ENCODE data around the gene ADARB2. TPM values are rescaled to one million over a fixed set of nuclear protein-coding genes. Genes with fewer than 3 reads are reported as not detected.

Gene ADARB2
- total and polyA plus RNA-seq, 8 donors = 0.34 to 24.7 (median 3.2) TPM

DNA sequence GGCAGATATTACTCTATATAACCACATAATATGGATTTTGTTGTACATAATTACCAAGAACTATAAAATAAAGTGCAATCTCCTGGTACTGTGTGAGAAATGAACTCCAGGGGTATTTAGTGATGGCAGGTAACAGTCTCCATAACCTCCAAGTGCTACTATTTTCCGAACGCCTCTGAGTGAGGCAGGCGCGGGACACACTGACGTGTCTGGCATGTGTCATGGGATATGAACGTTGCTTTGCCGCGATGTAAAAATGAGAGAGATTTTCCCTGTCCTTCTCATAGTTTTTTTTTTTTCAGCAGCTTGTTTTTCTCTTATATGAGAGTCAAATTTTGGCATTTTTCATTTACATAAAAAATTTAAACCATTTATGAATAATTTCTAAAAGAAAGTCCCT is 3.6 kb downstream of the ADARB2 start:
- FAIRE-seq = no peak
- intact Hi-C loops (cut with DNase I) = no loop called here
- peaks cover 0 to 7% (median 5%) of the 10 kb centered on the region in 3 donors for H3K4me1 ChIP-seq
- no peaks in the 10 kb centered on the region for H3K36me3 ChIP-seq
- 82 to 84% methylated on average over 8 of the region's 8 CpGs for WGBS, 2 donors
- H3K9me3 ChIP-seq = no peaks in the 10 kb centered on the region
- H3K4me3 ChIP-seq = no peak overlapping the region
- H3K27me3 ChIP-seq = peaks cover 0 to 65% (median 30%) of the 10 kb centered on the region in 4 donors
- DNase-seq = no peak
- TF ChIP-seq, protein P1, sequence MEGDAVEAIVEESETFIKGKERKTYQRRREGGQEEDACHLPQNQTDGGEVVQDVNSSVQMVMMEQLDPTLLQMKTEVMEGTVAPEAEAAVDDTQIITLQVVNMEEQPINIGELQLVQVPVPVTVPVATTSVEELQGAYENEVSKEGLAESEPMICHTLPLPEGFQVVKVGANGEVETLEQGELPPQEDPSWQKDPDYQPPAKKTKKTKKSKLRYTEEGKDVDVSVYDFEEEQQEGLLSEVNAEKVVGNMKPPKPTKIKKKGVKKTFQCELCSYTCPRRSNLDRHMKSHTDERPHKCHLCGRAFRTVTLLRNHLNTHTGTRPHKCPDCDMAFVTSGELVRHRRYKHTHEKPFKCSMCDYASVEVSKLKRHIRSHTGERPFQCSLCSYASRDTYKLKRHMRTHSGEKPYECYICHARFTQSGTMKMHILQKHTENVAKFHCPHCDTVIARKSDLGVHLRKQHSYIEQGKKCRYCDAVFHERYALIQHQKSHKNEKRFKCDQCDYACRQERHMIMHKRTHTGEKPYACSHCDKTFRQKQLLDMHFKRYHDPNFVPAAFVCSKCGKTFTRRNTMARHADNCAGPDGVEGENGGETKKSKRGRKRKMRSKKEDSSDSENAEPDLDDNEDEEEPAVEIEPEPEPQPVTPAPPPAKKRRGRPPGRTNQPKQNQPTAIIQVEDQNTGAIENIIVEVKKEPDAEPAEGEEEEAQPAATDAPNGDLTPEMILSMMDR (IDR thresholded peaks at IDR 0.05) = no peak
- no peak for ATAC-seq
- no peak overlapping the region for H3K27ac ChIP-seq

DNA sequence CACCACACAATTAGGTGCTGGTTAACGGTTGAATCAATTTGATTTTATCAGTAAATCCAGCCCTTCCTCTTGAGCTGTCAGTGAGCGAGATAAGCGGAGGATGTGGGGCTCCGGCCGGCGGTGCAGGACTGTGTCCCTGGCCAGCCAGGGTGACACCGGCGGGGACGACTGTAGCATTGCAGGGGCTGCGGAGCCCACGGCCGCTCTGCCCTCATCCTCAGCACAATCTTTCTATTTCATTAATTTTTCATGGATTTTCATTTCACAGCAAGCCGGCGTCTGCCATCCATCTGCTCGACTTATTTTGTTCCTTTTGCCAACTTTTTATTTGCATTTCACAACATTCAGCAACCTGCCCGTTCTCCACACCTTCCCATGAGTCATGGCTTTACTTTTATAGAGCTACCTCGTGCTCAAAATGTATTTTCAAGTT is 4.7 kb downstream of the ADARB2 start:
- peaks cover 0 to 65% (median 31%) of the 10 kb centered on the region in 4 donors for H3K27me3 ChIP-seq
- peak in 2 of 6 donors; percentile 21 for DNase-seq

DNA sequence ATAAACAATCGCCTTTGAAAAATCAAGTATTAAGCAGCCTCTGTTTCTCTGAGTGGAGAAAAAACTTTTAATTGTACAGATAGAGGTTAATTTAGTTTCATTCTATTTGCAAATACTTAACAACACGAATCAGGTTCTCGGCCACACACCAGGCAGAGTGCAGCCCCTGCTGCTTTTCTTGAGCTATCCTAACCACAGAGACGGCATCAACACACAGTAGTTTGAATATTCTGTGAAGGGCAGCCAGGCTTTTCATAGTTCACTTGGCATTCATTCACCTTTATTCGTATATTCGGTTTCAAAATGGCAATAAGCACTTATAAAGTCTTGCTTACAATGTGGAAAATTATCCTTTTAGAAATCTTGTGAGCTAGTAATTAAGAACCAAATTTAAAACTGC is 5.7 kb downstream of the ADARB2 start:
- H3K9me3 ChIP-seq = no peaks in the 10 kb centered on the region
- H3K4me3 ChIP-seq = no peak overlapping the region
- no peak for DNase-seq
- TF ChIP-seq, protein P1 (IDR thresholded peaks at IDR 0.05) = no peak
- H3K27ac ChIP-seq = no peak overlapping the region
- FAIRE-seq = no peak
- H3K27me3 ChIP-seq = peaks cover 0 to 64% (median 30%) of the 10 kb centered on the region in 4 donors
- WGBS, 2 donors = 59 to 77% methylated on average over 6 of the region's 6 CpGs
- H3K36me3 ChIP-seq = no peaks in the 10 kb centered on the region
- intact Hi-C loops (cut with DNase I) = no loop called here
- no peak for ATAC-seq
- H3K4me1 ChIP-seq = no peaks in the 10 kb centered on the region

More for the DNA sequence above, 4.7 kb downstream of the ADARB2 start:
- FAIRE-seq (no peak), ATAC-seq (peak; percentile 67 to 83 (median 73))
- WGBS, 2 donors = 7 to 9% methylated on average over 17 of the region's 17 CpGs
- Histone ChIP-seq H3K4me3 (no peak overlapping the region), H3K36me3 (no peaks in the 10 kb centered on the region), H3K4me1 (peaks cover 0 to 7% (median 4%) of the 10 kb centered on the region in 3 donors), H3K9me3 (no peaks in the 10 kb centered on the region), H3K27ac (no peak overlapping the region)
- intact Hi-C loops (cut with DNase I) = no loop called here
- TF ChIP-seq, protein P1 (IDR thresholded peaks at IDR 0.05) = no peak

DNA sequence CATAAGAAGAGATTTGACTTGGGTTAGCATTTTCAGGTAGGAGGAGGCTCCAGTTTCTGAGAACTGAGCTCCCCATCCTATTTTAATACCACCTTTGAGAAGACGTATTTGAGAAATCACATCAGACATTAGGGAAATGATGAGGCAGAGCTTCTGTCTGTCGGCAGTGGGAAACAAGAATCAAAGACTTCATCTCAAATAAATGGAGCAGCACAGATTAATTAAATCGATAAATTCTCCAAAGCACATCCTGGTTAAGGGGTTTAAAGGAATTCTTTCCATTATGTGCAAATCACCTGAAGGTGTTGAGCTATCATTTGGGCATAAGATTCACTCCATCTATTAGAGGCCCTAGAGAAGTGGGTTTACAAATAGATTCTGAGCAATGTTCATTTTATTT is 7.6 kb downstream of the ADARB2 start:
- no peak overlapping the region for H3K27ac ChIP-seq
- no peaks in the 10 kb centered on the region for H3K9me3 ChIP-seq
- peaks cover 0 to 48% (median 25%) of the 10 kb centered on the region in 4 donors for H3K27me3 ChIP-seq
- intact Hi-C loops (cut with DNase I) = no loop called here
- no peak for DNase-seq
- H3K4me1 ChIP-seq = no peaks in the 10 kb centered on the region
- FAIRE-seq = no peak
- WGBS, 2 donors = 41 to 67% methylated on average over 3 of the region's 3 CpGs
- no peaks in the 10 kb centered on the region for H3K36me3 ChIP-seq
- TF ChIP-seq, protein P1 (IDR thresholded peaks at IDR 0.05) = no peak
- H3K4me3 ChIP-seq = no peak overlapping the region
- ATAC-seq = no peak

DNA sequence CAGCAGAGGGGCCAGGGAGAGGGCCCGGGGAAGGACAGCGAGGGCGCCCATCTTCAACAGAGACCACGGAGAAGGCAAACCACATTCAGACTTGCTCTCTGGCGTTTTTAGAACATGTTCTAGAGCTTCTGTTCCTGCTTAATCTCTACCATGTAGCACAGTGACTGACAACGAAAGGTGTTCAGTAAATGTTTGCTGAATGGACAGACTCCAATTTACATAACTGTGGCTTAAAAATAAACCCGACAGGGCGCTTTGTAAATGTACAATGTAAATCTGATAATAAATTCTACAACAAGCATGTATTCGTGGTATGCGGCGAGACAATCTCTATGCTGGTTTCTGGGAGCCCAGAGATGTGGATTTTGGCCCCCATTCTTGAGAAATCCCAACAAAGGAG is 10.5 kb downstream of the ADARB2 start:
- H3K4me1 ChIP-seq = no peaks in the 10 kb centered on the region
- H3K36me3 ChIP-seq = no peaks in the 10 kb centered on the region
- 30 to 34% methylated on average over 11 of the region's 11 CpGs for WGBS, 2 donors
- no peak for DNase-seq
- H3K4me3 ChIP-seq = no peak overlapping the region
- TF ChIP-seq, protein P1 (IDR thresholded peaks at IDR 0.05) = no peak
- no peak overlapping the region for H3K27ac ChIP-seq
- ATAC-seq = no peak
- intact Hi-C loops (cut with DNase I) = no loop called here
- H3K9me3 ChIP-seq = no peaks in the 10 kb centered on the region
- peaks cover 0 to 29% (median 14%) of the 10 kb centered on the region in 4 donors for H3K27me3 ChIP-seq
- FAIRE-seq = no peak
